Glutamatergic neuron (in vitro differentiated cells): ENCODE measurements around the gene C1orf50. TPM values are rescaled to one million over a fixed set of nuclear protein-coding genes. Genes with fewer than 3 reads are reported as not detected.

ENCODE experiments used
- DNase-seq: peaks from one replicate; pipeline ENCODE4 v3.0.0; 2022
- H3K27ac Mint-ChIP-seq: one replicate; pipeline ENCODE4 v1.8.0; 2020; ENCODE audit warnings: mild to moderate bottlenecking, mixed read lengths, inconsistent platforms; ENCODE audit not compliant: unreplicated experiment
- H3K27me3 Mint-ChIP-seq: one replicate; pipeline ENCODE4 v1.8.0; 2020; ENCODE audit warnings: mild to moderate bottlenecking, moderate library complexity, mixed read lengths, inconsistent platforms; ENCODE audit not compliant: unreplicated experiment
- H3K36me3 Mint-ChIP-seq: one replicate; pipeline ENCODE4 v1.8.0; 2020; ENCODE audit warnings: mild to moderate bottlenecking, mixed read lengths, inconsistent platforms; ENCODE audit not compliant: unreplicated experiment
- H3K4me1 Mint-ChIP-seq: one replicate; pipeline ENCODE4 v1.8.0; 2020; ENCODE audit warnings: mild to moderate bottlenecking, low read depth, mixed read lengths, inconsistent platforms; ENCODE audit not compliant: unreplicated experiment
- H3K4me3 Mint-ChIP-seq: one replicate; pipeline ENCODE4 v1.8.0; 2020; ENCODE audit warnings: mild to moderate bottlenecking, mixed read lengths, inconsistent platforms; ENCODE audit not compliant: unreplicated experiment
- H3K9me3 Mint-ChIP-seq: one replicate; pipeline ENCODE4 v1.8.0; 2020; ENCODE audit warnings: mild to moderate bottlenecking, moderate library complexity, mixed read lengths, inconsistent platforms; ENCODE audit not compliant: unreplicated experiment
- total RNA-seq: library from RNA; stranded (reverse); fragmentation: NEBNext Ultra II Directional; extraction: Animal tissue kit (Norgen Biotek cat#: 25700); gene quantifications from one replicate; pipeline ENCODE4 v1.2.1, GENCODE V29; 2021; ENCODE audit not compliant: unreplicated experiment
- TF ChIP-seq, protein P1 (sequence below): fragments of 200-600 bp; sonication (generic); IDR thresholded peaks from one replicate; pipeline ENCODE4 v1.5.0; 2021; ENCODE audit not compliant: partially characterized antibody, unreplicated experiment

C1orf50 gene
- total RNA-seq, 1 donor from 2014 or later, result 21.6 TPM

DNA sequence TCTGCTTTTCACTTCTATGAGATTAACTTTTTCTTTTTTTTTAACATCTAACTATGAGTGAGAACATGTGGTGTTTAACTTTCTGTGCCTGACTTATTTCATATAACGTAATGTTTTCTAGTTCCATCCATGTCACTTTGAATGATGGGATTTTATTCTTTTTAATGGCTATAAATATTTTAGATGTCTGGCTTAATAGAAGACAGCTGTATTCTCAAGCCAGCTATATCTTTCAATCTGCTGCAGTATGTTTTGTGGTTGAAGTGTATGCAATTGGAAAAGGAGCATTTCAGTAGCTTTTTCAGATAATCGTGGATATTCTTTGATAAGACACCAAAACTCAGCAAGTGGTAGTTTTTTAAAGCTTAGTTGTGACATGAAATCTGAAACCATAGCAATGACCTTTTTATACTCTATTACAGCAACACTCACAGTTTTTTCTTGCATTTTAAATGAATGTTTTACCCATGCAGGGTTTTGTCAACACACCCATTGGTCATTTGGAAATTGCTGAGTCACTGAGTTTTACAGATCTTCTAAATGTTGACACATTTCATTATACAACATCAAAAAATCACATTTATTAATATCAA lies 55.8 kb downstream of the C1orf50 start:
- Mint-ChIP-seq H3K4me3 (no peak overlapping the region), H3K4me1 (peaks cover 3% of the 10 kb centered on the region), H3K36me3 (no peaks in the 10 kb centered on the region), H3K27me3 (no peaks in the 10 kb centered on the region), H3K9me3 (no peaks in the 10 kb centered on the region), H3K27ac (no peak overlapping the region)
- TF ChIP-seq, protein P1, sequence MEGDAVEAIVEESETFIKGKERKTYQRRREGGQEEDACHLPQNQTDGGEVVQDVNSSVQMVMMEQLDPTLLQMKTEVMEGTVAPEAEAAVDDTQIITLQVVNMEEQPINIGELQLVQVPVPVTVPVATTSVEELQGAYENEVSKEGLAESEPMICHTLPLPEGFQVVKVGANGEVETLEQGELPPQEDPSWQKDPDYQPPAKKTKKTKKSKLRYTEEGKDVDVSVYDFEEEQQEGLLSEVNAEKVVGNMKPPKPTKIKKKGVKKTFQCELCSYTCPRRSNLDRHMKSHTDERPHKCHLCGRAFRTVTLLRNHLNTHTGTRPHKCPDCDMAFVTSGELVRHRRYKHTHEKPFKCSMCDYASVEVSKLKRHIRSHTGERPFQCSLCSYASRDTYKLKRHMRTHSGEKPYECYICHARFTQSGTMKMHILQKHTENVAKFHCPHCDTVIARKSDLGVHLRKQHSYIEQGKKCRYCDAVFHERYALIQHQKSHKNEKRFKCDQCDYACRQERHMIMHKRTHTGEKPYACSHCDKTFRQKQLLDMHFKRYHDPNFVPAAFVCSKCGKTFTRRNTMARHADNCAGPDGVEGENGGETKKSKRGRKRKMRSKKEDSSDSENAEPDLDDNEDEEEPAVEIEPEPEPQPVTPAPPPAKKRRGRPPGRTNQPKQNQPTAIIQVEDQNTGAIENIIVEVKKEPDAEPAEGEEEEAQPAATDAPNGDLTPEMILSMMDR, result no peak
- DNase-seq, result no peak

- H3K27ac Mint-ChIP-seq, result no peak overlapping the region
- no peaks in the 10 kb centered on the region for H3K9me3 Mint-ChIP-seq
- H3K4me1 Mint-ChIP-seq, result peaks cover 3% of the 10 kb centered on the region
- H3K27me3 Mint-ChIP-seq, result no peaks in the 10 kb centered on the region
- TF ChIP-seq, protein P1, result no peak
- DNase-seq, result no peak
- H3K4me3 Mint-ChIP-seq, result no peak overlapping the region
- no peaks in the 10 kb centered on the region for H3K36me3 Mint-ChIP-seq
These were observed 57.5 kb downstream of the C1orf50 start for GRCh38 chr1:42824481-42825035.

DNA sequence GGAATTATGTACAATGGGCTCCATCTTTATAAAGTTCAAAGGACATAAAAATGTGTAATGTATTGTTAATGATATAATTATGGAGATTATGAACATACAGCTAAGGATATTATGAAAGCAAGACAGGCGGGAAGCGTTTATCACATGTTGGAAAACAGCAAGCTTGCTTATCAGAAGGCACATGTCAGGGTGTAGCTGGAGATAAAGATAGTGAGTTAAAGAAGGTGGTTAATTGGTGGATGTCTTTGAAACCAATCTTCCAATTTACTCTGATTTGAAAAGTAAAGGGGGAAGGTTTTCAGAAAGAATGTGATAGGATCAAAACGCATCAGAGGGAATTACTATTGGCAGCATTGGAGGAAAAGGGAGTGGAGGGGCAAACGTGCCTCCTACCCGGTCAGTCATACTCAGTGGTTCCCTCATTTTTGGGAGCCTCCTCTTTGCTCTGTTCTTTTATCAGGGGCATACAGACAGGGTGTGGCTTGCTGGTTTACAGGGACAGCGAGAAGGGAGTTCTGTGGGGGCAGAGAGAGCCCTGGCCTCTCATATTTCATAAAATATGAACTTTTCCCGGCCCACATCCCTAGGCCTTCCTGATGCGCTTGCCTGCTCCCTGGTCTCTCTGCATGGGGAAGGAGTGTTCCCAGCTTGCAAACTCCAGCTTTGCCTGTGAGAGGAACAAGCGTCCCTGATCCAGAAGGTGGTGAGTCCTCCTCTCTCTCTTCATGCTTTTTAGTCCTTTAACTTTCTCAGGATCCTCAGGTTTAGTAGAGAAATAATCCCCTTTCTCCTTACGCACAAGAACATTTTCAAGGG lies 58.2 kb downstream of the C1orf50 start:
- no peak for DNase-seq
- no peak overlapping the region for H3K4me3 Mint-ChIP-seq
- no peak overlapping the region for H3K27ac Mint-ChIP-seq
- H3K27me3 Mint-ChIP-seq, result no peaks in the 10 kb centered on the region
- TF ChIP-seq, protein P1, result no peak
- H3K9me3 Mint-ChIP-seq, result no peaks in the 10 kb centered on the region
- H3K4me1 Mint-ChIP-seq, result peaks cover 3% of the 10 kb centered on the region
- no peaks in the 10 kb centered on the region for H3K36me3 Mint-ChIP-seq

Other genes starting within 250 kb of the C1orf50 start
- gene PPIH, start 108.8 kb upstream of the C1orf50 start, total RNA-seq, result 22.6 TPM
- gene YBX1, start 84.8 kb upstream of the C1orf50 start, total RNA-seq, result 531 TPM
- not detected for gene CLDN19, start 27.0 kb upstream of the C1orf50 start, total RNA-seq
- 86.0 TPM for gene P3H1, start 221 bp upstream of the C1orf50 start, total RNA-seq
- 0.32 TPM for gene TMEM269, start 17.7 kb downstream of the C1orf50 start, total RNA-seq
- 4.9 TPM for gene ERMAP, start 49.9 kb downstream of the C1orf50 start, total RNA-seq
- gene SVBP, start 50.1 kb downstream of the C1orf50 start, total RNA-seq, result 100 TPM
- gene ZNF691, start 79.4 kb downstream of the C1orf50 start, total RNA-seq, result 9.5 TPM
- gene SLC2A1, start 191.6 kb downstream of the C1orf50 start, total RNA-seq, result 25.0 TPM